HG03097 (cell line): ENCODE measurements around the gene RNPS1.
A peak's percentile ranks its signal among the peaks of the same experiment; 100 is the strongest.

ENCODE experiments used
- ATAC-seq: cut with Tn5 transposase; IDR thresholded peaks from one replicate; pipeline ENCODE4 v1.9.1; 2021; ENCODE audit not compliant: unreplicated experiment, low FRiP score

The RNPS1 gene, protein sequence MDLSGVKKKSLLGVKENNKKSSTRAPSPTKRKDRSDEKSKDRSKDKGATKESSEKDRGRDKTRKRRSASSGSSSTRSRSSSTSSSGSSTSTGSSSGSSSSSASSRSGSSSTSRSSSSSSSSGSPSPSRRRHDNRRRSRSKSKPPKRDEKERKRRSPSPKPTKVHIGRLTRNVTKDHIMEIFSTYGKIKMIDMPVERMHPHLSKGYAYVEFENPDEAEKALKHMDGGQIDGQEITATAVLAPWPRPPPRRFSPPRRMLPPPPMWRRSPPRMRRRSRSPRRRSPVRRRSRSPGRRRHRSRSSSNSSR

DNA sequence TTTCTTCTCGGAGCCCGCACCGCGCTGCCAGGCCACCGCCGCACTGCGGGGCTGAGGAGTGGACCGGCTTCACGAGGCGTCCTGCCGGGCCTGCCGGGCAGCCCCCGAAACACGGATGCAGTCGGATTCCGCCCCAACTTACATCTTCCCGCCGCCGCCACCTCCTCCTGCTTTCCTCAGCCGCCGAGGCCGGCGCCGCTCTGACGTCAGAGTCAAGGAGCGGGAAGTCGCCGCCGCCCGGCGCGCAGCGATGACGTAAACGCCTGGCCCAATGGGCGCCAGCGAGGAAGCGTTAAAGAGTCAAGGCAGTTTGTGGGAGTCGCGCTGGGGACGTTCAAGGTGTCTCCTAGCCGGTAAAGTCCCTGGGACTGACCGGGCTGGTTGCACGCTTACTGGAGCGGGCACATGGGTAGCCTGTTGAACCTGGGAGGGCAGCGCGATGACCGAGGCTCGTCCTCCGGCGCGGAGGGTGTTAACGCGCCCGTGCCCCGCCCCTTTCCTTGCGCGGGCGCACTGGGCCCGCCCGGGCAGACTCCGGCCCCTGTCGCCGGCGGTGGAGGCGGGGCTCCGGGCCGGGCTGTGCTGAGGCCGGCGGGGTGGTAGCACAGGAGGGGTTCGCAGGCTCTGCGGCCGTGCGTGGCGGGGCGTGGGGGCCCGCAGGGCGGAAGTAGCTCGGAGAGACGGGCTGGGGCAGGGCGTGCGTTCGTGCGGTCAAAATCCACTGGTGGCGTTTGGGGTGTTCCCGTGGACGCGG, at the start of gene RNPS1:
TSS of gene RNPS1 (minus strand) at position 214 of the 754 bp plus-strand sequence. CDS start 3,483 bp downstream, outside the sequence.
- ATAC-seq, result peak; percentile 68

DNA sequence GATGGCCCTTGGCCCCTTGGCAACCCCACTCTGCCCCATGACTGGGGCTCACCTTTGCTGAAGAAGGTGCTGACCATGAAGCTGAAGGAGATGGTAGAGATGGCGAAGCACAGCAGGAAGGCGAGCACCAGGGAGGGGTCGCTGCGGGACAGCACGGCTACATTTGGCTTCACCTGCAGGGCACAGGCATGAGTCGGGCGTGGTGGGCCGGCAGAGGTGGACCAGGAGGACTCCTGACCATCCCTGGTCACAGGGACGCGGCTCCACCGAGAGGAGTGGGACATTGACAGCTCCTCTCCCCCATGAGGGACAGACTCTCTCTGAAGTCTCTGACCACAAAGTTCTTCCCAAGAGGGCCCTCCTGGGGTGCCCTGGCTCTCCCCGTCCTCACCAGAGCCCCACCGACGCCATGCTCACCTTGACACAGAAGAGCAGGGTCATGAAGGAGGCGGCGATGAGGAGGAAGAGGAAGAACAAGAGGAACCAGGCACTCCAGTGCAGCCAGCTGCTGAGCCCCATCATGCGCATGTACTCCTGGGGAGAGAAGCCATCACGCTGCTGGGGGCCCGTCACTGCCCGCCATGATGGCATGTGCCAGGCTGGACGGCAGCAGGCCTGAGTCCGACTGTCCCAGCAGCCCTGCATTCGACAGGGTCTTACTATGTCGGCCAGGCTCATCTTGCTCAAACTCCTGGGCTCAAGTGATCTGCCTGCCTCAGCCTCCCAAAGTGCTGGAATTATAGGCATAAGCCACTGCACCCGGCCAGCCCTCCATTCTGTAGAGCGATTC, 49.5 kb upstream of the RNPS1 start:
- ATAC-seq, result no peak

DNA sequence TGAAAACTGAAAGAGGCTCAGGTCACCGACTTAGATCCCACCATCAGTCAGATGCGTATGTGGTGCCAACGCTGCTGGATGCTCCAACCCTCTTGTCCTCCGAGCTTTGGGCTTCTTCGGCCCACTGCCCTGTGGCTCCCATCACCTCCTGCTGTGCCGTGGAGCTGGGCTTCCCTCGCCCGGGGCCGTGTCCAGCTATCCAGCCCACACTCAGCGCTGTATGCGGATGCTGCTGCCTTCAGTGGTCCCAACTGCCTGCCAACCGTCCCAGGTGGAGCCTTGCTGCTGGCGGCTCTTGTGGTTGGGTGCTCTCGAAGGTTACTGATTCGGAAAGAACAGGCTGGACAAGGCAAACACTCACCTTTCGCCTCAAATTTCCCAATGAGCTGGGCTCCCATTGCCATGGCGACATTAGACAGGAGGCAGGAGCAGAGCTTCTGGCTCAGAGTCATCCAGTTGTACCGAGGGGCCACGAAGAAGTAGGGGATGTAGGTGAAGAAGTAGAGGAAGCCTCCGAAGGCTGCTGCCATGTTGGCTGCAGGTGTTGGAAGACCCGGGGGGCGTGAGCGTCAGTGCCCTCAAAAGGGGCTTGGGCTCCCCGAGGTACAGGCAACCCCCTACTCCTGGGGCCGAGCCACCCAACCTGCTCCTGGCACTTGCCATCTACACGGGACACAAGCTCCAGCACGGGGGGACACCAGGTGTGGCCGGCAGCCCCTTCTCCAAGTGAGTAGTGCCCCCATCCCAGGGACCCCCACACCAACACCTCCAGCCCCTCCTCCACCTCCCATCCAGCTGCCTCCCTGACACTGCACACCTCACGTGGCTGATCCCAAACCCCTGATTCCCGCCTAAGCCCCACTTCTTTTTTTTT, 40.4 kb upstream of the RNPS1 start:
- no peak for ATAC-seq

DNA sequence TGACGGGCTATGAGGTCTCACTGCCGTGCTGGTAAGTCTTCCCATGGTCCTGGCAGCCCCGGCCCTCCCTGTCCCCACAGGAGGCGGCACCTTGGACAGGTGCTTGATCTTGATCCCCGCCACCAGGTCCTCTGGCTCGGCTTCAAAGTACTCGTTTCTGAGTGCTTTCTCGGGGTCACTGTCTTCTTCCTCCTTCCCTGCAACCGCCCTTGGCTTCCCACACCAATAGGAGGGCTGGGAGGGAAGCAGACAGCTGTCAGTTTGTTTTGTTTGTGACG, 31.9 kb upstream of the RNPS1 start:
- ATAC-seq, result no peak

DNA sequence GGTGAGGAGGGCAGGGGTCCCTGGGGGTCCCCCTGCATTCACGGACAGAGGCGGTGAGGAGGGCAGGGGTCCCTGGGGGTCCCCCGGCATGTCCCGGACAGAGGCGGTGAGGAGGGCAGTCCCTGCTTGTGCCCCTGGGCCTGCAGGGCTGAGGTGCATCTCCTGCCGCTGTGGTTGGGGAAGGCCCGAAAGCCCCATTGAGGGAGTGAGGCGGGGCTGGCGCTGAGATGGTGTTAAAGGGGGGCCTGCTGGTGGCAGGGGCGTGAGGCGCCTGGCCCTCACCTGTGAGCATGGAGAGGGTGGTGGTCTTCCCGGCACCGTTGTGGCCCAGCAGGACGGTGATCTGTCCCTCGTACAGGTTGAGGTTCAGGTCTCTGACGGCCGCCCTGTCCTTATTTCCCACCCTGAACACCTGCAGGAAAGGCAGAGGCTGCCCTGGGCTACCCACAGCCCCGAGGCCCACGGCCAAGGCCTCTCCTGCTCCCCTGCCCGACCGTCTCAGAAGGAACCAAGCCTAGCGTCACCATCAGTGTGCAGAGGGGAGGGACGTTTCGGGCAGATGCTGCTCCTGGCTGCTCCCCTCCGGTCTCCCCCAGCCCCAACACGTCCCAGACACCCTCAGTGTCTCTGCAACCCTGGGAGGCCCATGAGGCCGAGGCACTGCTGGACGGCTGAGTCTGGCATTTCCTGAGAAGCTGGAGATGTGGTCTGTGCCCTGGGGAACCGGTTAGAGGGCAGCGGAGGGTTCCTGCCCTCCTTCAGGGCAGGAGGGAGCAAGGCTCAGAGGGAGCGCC, 31.4 kb upstream of the RNPS1 start:
- no peak for ATAC-seq

DNA sequence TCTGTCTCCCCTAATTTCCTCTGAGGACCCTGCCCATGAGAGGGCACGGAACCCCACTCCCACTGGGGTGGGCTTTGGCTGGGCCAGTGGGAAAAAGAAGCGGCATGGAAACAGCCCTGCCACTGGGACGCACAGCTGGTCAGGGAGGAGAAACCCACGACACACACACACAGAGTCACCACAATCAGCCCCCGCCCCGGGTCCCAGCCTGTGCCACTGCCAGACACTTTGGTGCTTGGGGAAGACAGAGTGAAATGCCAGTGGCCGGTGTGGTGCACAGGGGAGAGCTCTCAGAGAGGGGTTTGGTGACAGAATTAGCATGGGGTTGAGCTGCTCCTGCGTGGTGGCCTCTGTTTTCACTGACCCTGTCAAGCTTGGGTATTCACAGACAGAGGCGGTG, 30.7 kb upstream of the RNPS1 start:
- ATAC-seq, result no peak

DNA sequence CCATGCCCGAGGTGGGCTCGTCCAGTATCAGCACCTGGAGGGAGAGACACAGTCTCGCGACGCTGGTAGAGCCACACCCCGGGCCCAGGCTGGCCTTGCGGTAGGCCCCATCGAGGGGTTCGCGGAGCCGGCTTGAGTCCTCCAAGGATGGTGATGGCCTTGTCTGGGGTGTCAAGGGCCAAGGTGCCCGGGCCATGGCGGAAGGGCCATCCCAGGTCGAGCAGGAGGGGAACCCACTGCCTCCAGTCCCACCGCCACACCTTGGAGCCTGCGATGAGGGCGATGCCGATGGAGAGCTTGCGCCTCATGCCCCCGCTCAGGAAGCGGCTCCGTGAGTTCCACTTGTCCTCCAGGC, 29.6 kb upstream of the RNPS1 start:
- no peak for ATAC-seq

DNA sequence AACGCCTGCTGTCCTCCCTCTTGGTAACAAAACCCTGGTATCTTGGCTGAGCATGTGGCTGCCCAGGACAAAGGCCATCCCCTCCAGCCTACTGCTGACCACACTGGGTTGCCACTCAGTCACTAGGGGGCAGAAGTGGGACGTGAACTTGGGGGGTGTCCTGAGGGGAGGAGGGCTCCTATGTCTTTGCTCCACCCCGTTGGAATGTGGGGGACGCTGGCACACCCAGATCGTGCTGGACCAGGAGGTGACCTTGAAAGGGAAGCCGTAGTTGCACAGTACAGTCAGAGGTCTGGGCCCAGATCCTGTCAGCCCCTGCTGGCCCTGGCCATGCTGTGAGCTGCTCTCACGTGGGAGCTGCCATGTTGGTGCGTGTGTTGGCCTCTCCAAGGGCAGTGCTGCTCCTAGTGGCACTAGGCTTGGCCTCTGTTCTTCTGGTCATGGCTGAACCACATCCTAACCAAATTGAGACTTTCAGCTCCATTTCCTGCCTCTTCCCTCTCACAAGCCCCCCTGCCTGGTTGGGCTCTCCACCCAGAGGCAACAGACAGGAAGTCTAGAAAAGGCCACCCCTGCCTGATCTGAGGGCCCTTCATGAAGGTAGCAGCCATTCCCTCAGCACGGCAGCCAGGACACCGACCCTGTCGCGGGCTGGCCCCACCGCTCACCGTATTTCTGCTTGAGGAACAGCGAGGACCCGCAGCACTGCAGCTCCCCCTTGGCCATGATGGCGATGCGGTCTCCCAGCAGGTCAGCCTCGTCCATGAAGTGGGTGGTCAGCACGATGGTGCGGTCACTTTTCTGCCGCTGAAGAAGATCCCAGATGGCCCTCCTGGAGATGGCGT, 29.0 kb upstream of the RNPS1 start:
- ATAC-seq, result no peak

DNA sequence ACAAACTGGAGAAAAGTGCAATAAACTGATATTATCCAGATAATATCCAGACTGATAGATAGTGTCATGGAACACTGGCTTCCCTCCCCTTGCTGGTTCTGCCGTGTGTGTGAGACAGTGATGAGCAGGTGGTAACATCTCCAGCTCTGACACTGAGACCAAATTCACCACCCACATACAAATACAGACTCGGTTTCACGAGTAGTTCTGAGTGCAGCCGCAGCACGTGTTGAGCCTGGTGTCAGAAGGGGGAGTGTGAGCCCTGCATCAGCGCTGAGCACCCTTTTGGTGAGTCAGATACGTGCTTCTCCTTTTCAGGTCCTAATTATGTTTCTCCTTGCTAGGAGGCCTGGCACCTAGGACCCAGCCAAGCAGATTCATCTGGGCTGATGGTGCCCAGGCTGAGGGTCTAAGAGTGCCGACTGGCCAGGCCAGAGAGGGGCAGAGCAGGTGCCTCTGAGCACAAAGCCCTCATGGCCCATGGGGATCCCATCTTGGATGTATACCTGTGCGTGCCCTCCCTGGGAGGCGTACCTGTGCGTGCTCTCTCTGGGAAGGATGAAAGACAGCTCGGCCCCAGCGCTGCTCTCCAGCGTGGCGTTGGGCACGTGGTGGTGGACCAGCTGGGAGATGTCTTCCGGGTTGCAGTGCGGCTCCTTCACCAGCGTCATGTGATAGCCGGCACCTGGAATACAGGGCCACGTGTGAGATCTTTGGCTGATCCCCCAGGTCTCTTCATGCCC, 27.3 kb upstream of the RNPS1 start:
- ATAC-seq, result no peak

DNA sequence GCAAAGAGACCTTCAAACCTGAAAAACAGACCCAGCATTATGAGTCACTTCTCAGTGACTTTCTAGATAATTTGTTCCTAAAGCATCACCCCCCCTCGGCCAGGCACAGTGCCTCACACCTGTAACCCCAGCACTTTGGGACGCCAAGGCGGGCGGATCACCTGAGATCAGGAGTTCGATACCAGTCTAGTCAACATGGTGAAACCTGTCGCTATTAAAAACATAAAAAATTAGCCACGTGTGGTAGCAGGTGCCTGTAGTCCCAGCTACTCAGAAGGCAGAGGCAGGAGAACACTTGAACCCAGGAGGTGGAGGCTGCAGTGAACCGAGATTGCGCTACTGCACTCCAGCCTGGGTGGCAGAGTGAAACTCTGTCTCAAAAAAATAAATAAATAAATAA, 24.3 kb upstream of the RNPS1 start:
- no peak for ATAC-seq

DNA sequence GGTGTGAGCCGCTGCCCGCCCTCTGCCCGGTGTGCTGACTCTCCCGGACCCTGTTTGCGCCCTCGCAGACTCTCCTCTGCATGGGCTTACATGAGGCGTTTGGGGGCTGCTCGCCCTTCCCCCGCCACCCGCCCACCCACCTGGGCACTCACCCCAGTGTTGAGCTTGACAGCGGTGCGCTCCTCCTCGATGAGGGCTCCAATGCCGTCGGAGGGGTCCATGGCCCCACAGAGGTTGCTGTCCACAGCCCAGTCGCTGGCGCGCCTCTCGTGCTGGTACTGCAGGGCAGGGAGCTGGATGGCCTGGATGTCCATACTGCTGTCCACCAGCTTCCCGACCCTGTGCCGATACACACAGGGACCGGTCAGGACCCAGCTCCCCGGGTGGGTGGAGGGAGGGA, 21.4 kb upstream of the RNPS1 start:
- ATAC-seq, result no peak

DNA sequence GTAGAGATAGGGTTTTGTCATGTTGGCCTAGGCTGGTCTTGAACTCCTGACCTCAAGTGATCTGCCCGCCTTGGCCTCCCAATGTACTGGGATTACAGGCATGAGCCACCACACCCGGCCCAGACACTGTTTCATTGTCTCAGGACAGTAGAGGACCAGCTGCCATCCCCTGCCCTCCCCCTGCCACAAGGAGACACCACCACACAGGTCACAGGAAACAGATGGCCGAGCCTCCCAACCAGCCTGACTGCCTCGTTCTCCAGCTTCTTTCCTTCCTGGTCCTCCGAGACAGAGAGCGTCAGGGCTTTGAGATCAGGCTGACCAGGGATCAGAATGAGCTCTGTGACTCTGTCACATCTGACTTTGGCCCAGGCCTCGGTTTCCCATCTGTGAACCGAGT, 20.8 kb upstream of the RNPS1 start:
- ATAC-seq, result no peak

DNA sequence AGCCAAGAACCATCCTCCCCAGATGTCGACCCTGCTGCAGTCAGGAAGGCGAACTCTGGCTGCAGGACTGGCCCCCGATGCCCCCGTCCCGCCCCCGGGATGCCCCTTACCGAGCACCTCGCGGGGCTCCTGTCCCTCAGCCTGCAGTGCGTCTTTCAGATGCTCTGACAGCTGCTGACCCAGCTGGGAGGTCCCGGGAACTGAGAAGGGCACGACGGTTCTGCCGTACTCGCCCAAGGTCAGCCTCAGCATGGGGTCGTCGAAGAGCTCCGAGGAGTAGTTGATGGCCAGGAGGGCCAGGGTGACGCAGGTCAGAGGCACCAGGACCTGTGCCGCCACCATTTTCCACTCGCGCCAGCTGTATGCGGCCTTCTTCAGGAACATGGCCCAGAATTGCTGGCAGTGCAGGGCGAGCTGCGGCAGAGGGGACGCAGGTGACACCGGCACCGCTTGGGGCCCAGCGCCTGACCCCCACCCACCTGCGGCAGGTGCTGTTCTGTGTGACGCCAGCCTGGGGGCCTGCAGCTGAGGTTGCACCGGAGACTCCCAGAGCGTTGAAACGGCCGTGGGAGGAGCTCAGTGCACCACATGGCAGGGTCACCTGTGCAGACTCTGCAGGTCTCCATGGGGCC, 20.1 kb upstream of the RNPS1 start:
- no peak for ATAC-seq

DNA sequence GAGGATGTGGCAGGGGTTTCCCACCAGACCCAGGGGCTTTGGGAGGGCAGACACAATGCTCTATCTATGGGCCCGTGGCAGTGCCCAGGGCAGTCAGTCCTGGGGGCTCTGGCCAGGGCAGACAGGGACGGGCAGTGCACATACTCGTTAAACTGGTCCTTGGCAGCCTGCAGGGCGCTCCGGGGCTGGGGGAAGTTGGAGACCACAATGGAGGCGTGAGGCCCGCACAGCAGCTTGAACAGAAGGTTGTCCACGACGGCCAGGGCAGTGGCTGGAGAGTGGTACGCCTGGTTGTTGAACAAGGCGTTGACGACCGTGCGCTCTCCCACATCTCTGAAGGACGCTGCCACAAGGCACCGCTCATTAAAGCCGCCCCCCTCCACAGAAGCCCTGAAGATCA, 18.6 kb upstream of the RNPS1 start:
- no peak for ATAC-seq

DNA sequence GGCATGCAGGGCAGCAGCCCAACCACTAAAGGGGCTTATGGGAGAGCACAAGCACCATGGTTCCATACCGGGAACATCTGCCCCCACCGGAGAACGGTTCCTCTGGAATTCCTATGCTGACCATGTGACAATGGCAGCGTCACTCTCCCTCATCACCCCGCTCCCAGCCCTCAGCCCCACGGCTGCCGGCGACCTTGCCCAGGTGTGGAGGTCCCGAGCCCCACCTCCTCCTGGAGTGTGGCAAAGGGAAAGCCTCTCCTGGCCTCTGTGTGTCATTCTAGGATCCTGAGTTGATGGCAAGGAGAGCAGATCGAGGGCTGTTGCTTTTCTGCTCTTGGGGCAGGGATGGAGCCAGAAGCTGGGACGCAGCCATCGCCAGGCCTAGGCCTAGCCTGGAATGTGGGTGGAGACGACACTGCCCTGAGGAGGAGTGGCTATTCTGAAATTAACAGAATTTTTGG, 17.8 kb upstream of the RNPS1 start:
- no peak for ATAC-seq

DNA sequence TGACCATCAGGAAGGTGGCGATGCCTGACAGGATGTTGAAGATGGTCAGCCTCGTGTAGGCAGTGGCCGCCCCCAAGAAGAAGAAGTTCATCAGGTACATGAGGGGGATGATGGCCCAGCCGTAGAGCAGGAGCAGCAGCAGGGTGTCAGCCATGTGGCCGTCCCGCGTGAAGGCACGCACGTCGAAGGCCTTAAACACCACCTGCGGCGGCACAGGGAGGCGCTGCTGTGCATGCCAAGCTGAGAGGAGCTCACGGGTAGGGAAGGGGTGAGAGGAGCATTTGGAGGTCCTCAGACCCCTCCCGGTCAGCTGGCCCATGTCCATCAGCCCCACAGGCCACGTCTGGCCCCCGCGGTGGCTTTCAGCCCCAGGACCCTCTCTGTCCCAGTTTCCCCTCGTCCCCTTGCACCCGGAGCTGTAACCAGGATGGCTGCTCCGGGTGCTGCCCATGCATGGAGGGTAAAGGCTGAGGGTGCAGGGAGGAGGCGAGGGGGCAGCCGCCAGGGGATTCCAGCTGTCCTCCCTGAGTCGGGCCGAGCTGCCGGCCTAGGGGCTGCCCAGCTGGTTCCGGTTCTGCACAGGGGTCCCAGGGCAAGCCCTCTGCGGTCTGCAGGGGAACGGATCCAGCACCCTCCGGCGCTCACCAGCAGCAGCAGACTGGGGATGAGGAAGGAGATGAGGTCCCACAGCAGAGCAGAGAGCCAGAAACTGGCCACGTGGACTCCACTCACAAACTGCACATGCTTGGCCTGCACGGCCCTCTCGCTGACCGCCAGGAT, 17.1 kb upstream of the RNPS1 start:
- no peak for ATAC-seq
